ENCODE data around the gene WASF3. TPM values are rescaled to one million over a fixed set of nuclear protein-coding genes. Genes with fewer than 3 reads are reported as not detected.

The WASF3 gene
- total RNA-seq, 2 donors from 2014 or later = 11.8 to 14.4 TPM

GRCh38 chr13:26604784-26605545 lies 47.5 kb downstream of the WASF3 start:
- H3K9me3 ChIP-seq = no peaks in the 10 kb centered on the region
- H3K36me3 ChIP-seq = no peaks in the 10 kb centered on the region
- TF ChIP-seq CTCF (IDR thresholded peaks at IDR 0.05) = no peak
- H3K27ac ChIP-seq = peak overlapping the region; percentile 32 to 53
- DNase-seq (ENCODE audit: low spot score) = peak; percentile 82
- peaks cover 0 to 22% of the 10 kb centered on the region in 2 donors for H3K4me1 ChIP-seq
- no peak overlapping the region for H3K4me3 ChIP-seq
- H3K27me3 ChIP-seq = no peaks in the 10 kb centered on the region

DNA sequence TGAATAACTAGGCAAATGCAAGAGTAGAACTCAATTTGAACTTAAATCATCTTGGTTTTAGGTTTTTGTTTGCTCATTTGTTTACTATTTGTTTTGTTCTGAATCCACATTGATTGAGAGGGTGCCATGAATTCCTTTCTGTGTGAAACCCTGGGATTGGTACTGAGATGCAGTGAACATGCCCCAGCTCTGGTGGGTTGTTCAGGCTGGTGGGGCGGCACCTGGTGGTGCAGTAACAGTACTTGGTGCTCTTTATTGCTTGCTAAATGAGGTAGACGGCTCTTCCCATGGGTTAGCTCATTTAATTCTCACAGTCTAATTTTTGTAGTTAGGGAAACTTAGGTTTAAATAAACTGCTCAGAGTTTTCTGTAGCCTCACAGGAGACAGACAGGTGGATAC lies 48.4 kb downstream of the WASF3 start:
- no peaks in the 10 kb centered on the region for H3K36me3 ChIP-seq
- no peaks in the 10 kb centered on the region for H3K9me3 ChIP-seq
- no peaks in the 10 kb centered on the region for H3K27me3 ChIP-seq
- no peak overlapping the region for H3K4me3 ChIP-seq
- peak overlapping the region in 1 of 2 donors; percentile 1 for H3K27ac ChIP-seq
- H3K4me1 ChIP-seq = peaks cover 0 to 18% of the 10 kb centered on the region in 2 donors
- no peak for DNase-seq (ENCODE audit: low spot score)
- TF ChIP-seq CTCF (IDR thresholded peaks at IDR 0.05) = no peak

GRCh38 chr13:26606631-26607030 lies 49.1 kb downstream of the WASF3 start:
- no peaks in the 10 kb centered on the region for H3K36me3 ChIP-seq
- DNase-seq (ENCODE audit: low spot score) = no peak
- TF ChIP-seq CTCF (IDR thresholded peaks at IDR 0.05) = no peak
- no peaks in the 10 kb centered on the region for H3K27me3 ChIP-seq
- H3K27ac ChIP-seq = no peak overlapping the region
- peaks cover 0 to 18% of the 10 kb centered on the region in 2 donors for H3K4me1 ChIP-seq
- H3K4me3 ChIP-seq = no peak overlapping the region
- H3K9me3 ChIP-seq = no peaks in the 10 kb centered on the region

DNA sequence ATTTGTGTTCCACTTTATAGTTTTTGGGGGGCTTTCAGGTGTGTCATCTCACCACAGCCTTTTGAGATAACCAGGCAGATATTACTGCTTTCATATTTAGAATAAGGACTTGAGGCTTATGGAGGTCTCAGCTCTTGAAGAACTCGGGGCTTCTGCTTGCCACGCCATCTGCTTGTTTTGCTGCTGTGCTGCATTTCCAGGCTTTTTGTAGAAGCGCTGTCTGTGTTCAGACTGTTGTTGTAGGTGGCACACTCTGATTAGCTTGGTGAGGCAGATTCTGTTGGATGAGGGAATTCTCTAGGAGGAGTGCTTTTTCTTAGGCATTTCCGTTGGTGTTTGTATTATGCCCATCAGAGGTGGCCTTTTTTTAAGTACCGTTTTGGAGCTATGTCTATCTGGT lies 57.2 kb downstream of the WASF3 start:
- Histone ChIP-seq H3K27ac (no peak overlapping the region), H3K9me3 (no peaks in the 10 kb centered on the region), H3K4me1 (no peaks in the 10 kb centered on the region), H3K27me3 (no peaks in the 10 kb centered on the region), H3K36me3 (no peaks in the 10 kb centered on the region), H3K4me3 (no peak overlapping the region)
- DNase-seq (ENCODE audit: low spot score) = no peak
- no peak for TF ChIP-seq CTCF (IDR thresholded peaks at IDR 0.05)

GRCh38 chr13:26616126-26616525 lies 58.6 kb downstream of the WASF3 start:
- no peaks in the 10 kb centered on the region for H3K4me1 ChIP-seq
- DNase-seq (ENCODE audit: low spot score) = no peak
- H3K27me3 ChIP-seq = no peaks in the 10 kb centered on the region
- H3K36me3 ChIP-seq = no peaks in the 10 kb centered on the region
- H3K9me3 ChIP-seq = no peaks in the 10 kb centered on the region
- H3K4me3 ChIP-seq = no peak overlapping the region
- no peak overlapping the region for H3K27ac ChIP-seq
- no peak for TF ChIP-seq CTCF (IDR thresholded peaks at IDR 0.05)

- no peak for TF ChIP-seq CTCF (IDR thresholded peaks at IDR 0.05)
- Histone ChIP-seq H3K4me1 (no peaks in the 10 kb centered on the region), H3K27me3 (no peaks in the 10 kb centered on the region), H3K36me3 (no peaks in the 10 kb centered on the region), H3K4me3 (no peak overlapping the region), H3K27ac (no peak overlapping the region), H3K9me3 (peaks cover 0 to 4% of the 10 kb centered on the region in 2 donors)
- no peak for DNase-seq (ENCODE audit: low spot score)
These were observed 61.2 kb downstream of the WASF3 start for GRCh38 chr13:26618726-26619125.

Data from right atrium auricular region (tissue), 2 donors.